DND-41 (cell line): ENCODE measurements around the gene PAGE4.

Experiments
- CTCF ChIP-seq: IDR thresholded peaks from 2 replicates; pipeline ENCODE4 v1.5.1; 2012; ENCODE audit warnings: borderline replicate concordance, low read length, moderate library complexity, mild to moderate bottlenecking; ENCODE audit not compliant: poor library complexity, severe bottlenecking; ENCODE audit errors: extremely low read depth
- EZH2 ChIP-seq: IDR thresholded peaks from 3 replicates; pipeline ENCODE4 v1.6.1; 2012; ENCODE audit warnings: borderline replicate concordance, low read depth, mild to moderate bottlenecking, moderate library complexity, low read length, inconsistent platforms; ENCODE audit not compliant: severe bottlenecking

- TF ChIP-seq CTCF, result no peak
- TF ChIP-seq EZH2, result no peak
Measured at GRCh38 chrX:49793686-49794085, 35.4 kb upstream of the PAGE4 start.
